ENCODE results near the gene SLC38A1.
"Not testable (repeated sequence)": the region's sequence is repeated elsewhere in the genome, so short reads cannot be mapped to it uniquely, and the experiment has no call there.

The SLC38A1 gene

GRCh38 chr12:46205294-46205693, 63.5 kb downstream of the SLC38A1 start:
- no peak for FAIRE-seq

GRCh38 chr12:46201284-46201789, 67.5 kb downstream of the SLC38A1 start:
- FAIRE-seq = no peak

- no peak for FAIRE-seq
Measured at GRCh38 chr12:46200551-46200950, 68.3 kb downstream of the SLC38A1 start.

GRCh38 chr12:46198913-46199312, 69.9 kb downstream of the SLC38A1 start:
- no peak for FAIRE-seq

GRCh38 chr12:46197883-46198282, 71.0 kb downstream of the SLC38A1 start:
- FAIRE-seq = no peak

- FAIRE-seq = not testable (repeated sequence)
Measured at GRCh38 chr12:46190533-46190932, 78.3 kb downstream of the SLC38A1 start.

- FAIRE-seq = no peak
Measured at GRCh38 chr12:46188170-46188569, 80.7 kb downstream of the SLC38A1 start.

- no peak for FAIRE-seq
Measured at GRCh38 chr12:46187023-46187422, 81.8 kb downstream of the SLC38A1 start.

- FAIRE-seq = no peak
Measured at GRCh38 chr12:46186088-46186487, 82.8 kb downstream of the SLC38A1 start.

- FAIRE-seq = no peak
Measured at GRCh38 chr12:46185686-46186085, 83.2 kb downstream of the SLC38A1 start.

- FAIRE-seq = no peak
Measured at GRCh38 chr12:46184798-46185595, 83.8 kb downstream of the SLC38A1 start.

GRCh38 chr12:46183112-46183511, 85.7 kb downstream of the SLC38A1 start:
- FAIRE-seq = no peak

- FAIRE-seq = no peak
Measured at GRCh38 chr12:46181465-46181864, 87.4 kb downstream of the SLC38A1 start.

- no peak for FAIRE-seq
Measured at GRCh38 chr12:46179693-46180452, 89.0 kb downstream of the SLC38A1 start.

GRCh38 chr12:46177837-46178608, 90.8 kb downstream of the SLC38A1 start:
- no peak for FAIRE-seq

GRCh38 chr12:46177025-46177424, 91.8 kb downstream of the SLC38A1 start:
- FAIRE-seq = no peak

GRCh38 chr12:46174919-46175318, 93.9 kb downstream of the SLC38A1 start:
- no peak for FAIRE-seq

- no peak for FAIRE-seq
Measured at GRCh38 chr12:46174061-46174662, 94.7 kb downstream of the SLC38A1 start.

- no peak for FAIRE-seq
Measured at GRCh38 chr12:46168426-46168825, 100.4 kb downstream of the SLC38A1 start.

GRCh38 chr12:46167412-46167811, 101.4 kb downstream of the SLC38A1 start:
- no peak for FAIRE-seq

- FAIRE-seq = no peak
Measured at GRCh38 chr12:46165191-46165590, 103.7 kb downstream of the SLC38A1 start.

GRCh38 chr12:46164186-46164761, 104.6 kb downstream of the SLC38A1 start:
- no peak for FAIRE-seq
